ENCODE data around the gene GOLGA1.

GOLGA1 gene

DNA sequence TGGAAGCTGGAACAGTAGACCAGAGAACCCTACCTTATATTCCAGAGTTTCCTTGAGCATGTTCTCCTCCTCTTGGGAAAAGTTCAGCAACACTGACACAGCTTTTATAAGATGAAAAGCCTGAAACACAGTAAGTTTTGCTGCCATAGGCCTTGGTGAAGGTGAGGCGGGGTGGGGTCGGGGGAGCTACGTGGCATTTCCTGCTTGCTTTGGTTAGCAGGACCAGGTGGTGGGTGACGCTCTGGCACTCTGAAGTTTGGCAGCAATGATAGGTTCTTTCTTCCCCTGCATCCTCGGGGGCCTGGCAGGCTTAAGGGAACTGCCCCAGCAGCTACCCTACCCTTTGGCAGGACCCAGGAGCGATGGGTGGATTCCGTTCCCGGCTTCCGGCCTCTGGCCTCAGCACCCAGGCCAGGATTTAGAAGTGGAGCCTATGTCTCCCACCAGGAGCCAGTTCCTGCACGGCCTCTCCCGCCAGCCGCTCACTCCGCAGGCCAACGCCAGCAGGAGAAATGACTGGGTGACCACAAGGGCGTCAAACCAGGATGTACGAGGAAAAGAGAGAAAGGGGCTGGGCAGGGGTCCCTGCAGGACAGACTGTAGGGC lies 59.6 kb downstream of the GOLGA1 start:
- DNase-seq: no peak

DNA sequence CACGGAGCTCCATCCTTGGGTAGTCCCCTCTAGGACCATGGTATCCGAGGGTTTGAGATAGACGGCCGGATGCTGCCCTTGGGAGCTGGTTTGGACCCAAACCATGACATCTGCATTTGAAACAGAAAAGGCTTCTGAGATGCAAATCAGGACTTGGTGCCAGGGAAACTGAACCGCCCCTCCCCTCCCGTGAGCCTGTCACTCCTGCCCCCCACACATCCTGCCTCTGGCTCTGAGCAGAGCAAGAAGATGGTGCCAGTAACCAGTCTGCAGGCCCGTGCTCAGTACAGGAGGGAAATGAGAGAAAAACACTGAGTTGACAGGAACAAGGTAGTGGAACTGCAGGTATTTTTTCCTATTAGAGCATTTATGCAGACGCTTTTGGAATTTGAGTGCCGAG lies 60.4 kb downstream of the GOLGA1 start:
- DNase-seq: no peak

GRCh38 chr9:124879226-124879625 lies 61.7 kb downstream of the GOLGA1 start:
- no peak for DNase-seq

DNA sequence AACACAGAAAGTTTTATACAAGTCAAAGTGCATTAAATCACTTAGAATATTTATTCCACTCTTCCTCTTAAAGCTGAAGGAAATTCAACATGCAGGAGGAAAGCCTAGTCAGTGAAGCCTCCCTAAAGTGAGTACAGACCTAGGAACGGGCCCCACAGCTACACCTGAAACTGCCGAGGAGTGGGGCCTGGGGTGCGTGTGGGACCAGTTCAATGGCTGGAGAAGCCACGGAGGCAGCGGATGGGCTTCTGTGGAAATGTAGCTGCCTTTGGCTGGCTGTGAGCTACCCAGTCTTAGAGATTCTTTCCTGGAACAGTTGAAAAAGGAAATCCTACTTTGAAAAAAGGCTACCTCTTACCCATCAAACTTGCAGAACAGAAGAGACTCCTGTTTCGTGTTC lies 62.4 kb downstream of the GOLGA1 start:
- DNase-seq: no peak

- no peak for DNase-seq
Observed at GRCh38 chr9:124878021-124878420, 62.9 kb downstream of the GOLGA1 start.

DNA sequence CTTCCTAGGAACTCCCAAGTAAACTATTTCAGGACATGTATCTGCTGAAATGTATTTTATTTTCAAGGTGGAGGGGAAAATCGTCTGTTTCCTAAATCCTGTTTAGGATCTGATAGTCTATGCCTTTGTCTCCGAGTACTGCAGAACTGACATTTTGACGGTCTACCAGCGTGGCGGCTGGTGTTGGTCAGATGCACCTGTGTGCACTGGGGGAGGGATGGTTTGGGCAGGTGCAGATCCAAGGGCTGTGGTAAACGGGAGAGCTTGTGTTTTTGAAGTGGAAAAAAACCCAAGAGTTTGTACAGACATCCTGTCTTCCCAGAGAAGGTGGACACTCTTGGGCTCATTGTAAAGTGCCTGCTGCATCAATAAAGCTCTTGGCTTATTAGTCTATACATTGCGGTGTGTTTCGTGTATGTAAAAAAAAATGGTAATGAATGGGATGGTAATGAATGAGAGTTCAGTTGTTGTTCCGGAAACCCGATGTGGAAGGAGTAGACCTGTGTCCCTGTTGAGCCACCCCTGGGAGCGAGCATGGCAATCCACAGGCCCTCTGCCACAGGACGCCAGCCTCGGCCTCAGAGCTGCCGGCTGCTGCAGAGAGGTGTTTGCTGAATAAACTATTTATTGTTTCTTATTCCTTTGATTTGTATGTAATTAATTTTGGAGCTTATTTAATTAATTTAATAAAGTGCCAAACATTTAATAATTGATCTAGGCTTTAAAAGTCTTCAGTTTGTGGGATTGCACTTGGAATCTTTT lies 63.7 kb downstream of the GOLGA1 start:
- no peak for DNase-seq

- no peak for DNase-seq
Observed at GRCh38 chr9:124875501-124875900, 65.4 kb downstream of the GOLGA1 start.

DNA sequence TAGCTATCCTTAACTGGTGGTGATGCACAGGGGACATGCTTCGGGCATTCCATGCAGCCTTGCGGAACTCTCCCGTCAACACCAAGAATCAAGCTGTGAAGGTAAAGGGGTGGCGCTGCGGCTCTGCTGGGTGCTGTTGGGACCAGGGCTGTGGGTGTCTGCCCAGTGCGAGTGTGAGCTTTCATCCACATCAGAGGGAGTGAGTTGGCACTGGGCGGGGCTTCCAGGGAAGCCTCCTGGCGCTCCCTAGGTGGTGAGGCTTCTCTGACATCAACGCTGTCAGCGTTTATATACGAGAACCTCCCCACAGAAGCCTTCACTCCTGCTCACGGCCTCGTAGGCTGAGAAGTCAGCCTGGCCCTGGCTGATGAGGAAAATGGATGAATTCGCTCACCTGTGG lies 67.2 kb downstream of the GOLGA1 start:
- peak; percentile 70 for DNase-seq

- DNase-seq: no peak
Observed at GRCh38 chr9:124871156-124871561, 69.7 kb downstream of the GOLGA1 start.

DNA sequence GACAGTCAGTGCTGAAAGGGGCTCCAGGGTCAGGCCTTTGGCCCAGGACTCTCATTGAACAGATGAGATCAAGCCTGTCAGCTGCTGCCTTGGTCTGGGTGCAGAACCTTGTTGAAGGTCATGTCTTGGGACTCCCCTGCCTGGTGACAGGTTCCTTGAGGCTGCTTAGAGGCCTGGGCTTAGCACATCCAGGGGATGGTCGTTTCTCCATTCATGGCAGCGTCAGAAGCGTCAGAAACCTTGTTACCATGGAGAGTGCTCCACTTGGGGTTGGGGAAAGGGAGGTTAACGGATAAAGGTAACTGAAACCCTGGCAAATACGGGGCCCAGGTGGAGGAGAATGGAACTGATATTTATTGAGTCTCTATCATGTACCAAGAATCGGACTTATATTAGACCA lies 70.2 kb downstream of the GOLGA1 start:
- no peak for DNase-seq

DNA sequence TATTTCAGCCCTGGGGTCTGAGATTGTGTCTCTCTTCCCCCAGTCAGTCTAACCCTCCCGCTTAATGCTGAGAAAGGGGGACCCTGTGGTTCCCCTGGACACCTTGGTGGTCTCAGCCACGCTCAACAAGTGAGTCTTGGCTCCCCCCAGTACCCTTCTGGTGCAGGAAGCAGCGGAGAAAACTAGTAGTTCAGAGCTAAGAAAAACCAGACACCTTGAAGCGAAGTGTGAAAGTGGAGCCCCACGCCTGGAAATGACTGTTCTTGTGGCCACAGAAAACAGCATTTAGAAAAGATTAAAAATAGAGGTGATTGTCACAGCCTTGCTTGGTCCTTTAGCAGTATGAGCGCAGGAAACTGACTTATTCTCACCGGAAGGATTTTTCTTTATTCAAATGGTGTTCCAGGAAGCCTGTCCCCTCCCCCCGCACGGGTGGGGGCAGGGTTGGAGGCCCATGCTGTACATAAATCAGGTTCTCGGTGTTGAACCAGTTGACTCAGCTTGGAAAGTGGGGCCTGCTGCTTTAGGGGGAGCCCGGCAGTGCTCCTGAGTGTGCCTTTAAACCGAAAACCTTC lies 70.8 kb downstream of the GOLGA1 start:
- peak; percentile 91 for DNase-seq

DNA sequence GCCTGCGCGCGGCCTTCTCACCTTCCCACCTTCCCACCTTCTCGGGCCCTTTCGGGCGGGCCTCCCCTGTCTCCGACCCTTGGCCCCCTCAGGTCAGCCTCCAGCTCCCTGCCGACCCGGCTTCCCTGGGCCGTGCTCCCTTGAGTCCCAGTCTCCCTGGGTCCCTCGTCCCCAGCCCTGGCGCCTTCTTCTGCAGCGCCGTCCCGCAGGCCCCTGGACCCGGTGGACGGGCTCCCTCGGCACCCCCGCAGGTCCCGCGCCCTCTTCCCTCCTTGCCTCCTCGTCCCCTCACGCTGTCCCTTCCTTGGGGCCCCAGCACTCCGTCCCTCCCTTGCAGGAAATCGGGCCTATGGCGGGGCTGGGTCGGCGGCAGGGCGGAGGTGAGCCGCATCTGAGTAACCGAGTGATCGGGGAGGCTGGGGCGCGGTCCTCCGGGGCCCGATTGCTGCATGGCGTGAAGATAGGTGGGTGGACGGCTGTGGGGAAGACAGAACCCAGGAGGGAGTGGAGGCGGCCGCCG lies 71.4 kb downstream of the GOLGA1 start:
- no peak for DNase-seq

- peak; percentile 93 for DNase-seq
Observed at GRCh38 chr9:124868511-124869465, 72.1 kb downstream of the GOLGA1 start.

DNA sequence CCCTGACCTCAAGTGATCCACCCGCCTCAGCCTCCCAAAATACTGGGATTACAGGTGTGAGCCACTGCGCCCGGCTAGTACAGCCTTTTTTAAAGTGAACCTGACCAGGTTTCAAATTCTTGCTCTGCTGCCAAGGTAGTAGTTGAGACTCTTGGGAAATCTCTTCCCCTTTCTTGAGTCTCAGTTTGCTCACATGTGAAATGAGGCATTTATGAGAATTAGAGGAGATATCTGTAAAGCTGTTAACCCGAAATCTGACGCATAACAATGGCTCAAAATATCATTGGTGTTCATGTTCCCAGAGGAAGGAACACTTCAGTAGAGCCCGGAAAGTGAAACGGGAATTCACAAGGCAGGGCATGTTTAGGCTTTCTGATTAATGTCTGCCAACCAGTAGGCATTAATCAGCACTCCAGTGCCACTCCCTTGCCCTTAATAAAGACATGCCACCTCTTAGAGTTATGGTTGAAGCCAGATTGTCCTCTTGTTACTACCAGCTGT lies 77.5 kb downstream of the GOLGA1 start:
- no peak for DNase-seq

GRCh38 chr9:124861342-124862229 lies 79.3 kb downstream of the GOLGA1 start, which contains the start of the genes ARPC5L and RPL35:
TSS of gene ARPC5L (plus strand) at chr9:124862130. CDS start at chr9:124869291, 7,161 bp downstream.
TSS of gene RPL35 (minus strand) at chr9:124861957. CDS start at chr9:124861912, 45 bp downstream.
- peak; percentile 96 for DNase-seq

- DNase-seq: no peak
Observed at GRCh38 chr9:124860582-124861341, 80.1 kb downstream of the GOLGA1 start.

- no peak for DNase-seq
Observed at GRCh38 chr9:124859803-124860581, 80.9 kb downstream of the GOLGA1 start.

DNA sequence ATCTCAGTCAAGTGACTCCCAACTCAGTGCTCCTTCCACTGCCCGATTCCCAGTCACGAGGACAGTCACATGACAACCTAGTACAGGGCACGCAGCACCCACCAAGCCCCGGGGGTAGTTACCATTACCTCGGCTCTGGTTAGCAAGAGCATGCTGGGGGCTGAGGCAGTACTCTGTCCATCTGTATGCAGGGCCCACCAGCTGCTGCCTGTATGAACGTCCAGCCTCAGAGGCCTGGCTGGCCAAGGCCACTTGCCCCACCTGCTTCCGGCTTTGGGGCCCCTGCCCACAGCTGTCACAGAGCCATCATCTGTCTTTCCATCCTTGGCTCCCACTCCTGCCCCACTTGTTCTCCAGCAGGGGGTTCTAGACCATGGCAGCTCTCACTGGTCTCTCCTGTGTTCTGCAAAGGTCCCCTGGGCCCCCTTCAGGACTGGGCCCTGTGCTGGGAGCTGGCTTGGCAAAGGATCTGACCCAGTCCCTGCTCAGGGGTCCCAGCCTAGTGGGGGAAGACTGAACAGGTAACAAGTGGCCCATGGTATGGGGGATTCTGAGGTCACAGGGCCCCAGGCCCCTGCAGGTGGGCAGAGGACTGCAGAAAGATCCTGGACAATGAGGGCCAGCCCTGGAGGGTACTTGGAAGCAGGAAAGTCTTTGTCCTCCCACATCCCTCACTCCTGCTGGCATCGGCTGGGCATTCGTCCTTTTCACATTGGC lies 82.4 kb downstream of the GOLGA1 start:
- DNase-seq: no peak

DNA sequence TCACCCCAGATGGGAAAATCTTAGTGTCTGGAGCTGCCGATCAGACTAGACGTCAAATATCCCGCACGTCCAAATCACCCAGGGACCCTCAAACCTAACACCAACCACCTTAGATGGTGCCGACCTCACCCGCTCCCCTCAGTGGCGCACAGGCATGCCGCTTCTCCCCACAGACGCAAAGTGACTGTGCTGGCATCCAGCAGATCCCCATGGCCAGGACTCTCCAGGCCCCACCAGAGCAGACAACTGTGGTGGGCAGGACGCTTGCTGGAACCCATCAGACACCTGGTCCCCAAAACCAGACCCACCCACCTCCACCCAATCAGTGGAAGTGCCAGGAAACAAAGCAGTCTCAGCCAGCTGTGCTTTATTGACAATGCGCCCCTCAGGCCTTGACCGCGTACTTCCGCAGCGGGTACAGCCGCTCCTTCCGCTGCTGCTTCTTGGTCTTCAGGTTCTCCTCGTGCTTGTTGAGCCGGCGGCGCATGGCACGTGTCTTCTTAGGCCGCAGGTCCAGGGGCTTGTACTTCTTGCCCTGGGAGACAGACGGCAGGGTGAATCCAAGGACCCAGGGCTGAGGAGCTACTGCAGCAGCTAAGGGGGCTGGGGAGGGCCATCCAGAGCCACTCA lies 83.2 kb downstream of the GOLGA1 start:
- DNase-seq: no peak
